H1 (cell line): ENCODE results near the gene CDY2B.
"Not testable (repeated sequence)": the region's sequence is repeated elsewhere in the genome, so short reads cannot be mapped to it uniquely, and the experiment has no call there.

Source experiments
- BRCA1 ChIP-seq: IDR thresholded peaks from 2 replicates; pipeline ENCODE4 v1.6.1; 2012; ENCODE audit warnings: low read depth, low read length, improper control_type of control experiment
- CHD2 ChIP-seq: IDR thresholded peaks from 2 replicates; pipeline ENCODE4 v1.6.1; 2012; ENCODE audit warnings: low read length, improper control_type of control experiment
- JUND ChIP-seq: IDR thresholded peaks from 2 replicates; pipeline ENCODE4 v1.6.1; 2011; ENCODE audit warnings: mild to moderate bottlenecking, improper control_type of control experiment, low read length
- POLR2A ChIP-seq, 2 experiments: IDR thresholded peaks; 1 replicate in 1 of 2; 2 replicates in 1 of 2; pipeline ENCODE4 v1.6.1; 2011; ENCODE audit warnings: low read depth in 2 of 2, low read length in 2 of 2, mild to moderate bottlenecking in 2 of 2; ENCODE audit errors: control extremely low read depth in 1 of 2
- POLR2AphosphoS5 ChIP-seq: IDR thresholded peaks from 2 replicates; pipeline ENCODE4 v1.6.1; 2011; ENCODE audit warnings: low read depth, low read length
- RAD21 ChIP-seq, 2 experiments: IDR thresholded peaks in 1 of 2; conservative IDR thresholded peaks in 1 of 2; 2 replicates each; pipeline ENCODE4 v1.6.1; 2011; ENCODE audit warnings: low read depth in 2 of 2, low read length in 2 of 2, improper control_type of control experiment in 1 of 2, inconsistent platforms in 1 of 2, mild to moderate bottlenecking in 1 of 2, moderate library complexity in 1 of 2
- SIRT6 ChIP-seq: IDR thresholded peaks from one replicate; pipeline ENCODE4 v1.7.1; 2012; ENCODE audit warnings: low read length, inconsistent platforms
- SP4 ChIP-seq: IDR thresholded peaks from 2 replicates; pipeline ENCODE4 v1.6.1; 2012; ENCODE audit warnings: low read length, inconsistent platforms
- SRF ChIP-seq: IDR thresholded peaks from 2 replicates; pipeline ENCODE4 v1.6.1; 2011; ENCODE audit warnings: mild to moderate bottlenecking, low read depth, low read length, moderate library complexity
- TF ChIP-seq, protein P1 (sequence below), 3 experiments: IDR thresholded peaks; 1 replicate in 2 of 3; 2 replicates in 1 of 3; pipeline versions ENCODE4 v1.5.1 to v1.6.1; 2011; ENCODE audit warnings: low read length in 3 of 3, mild to moderate bottlenecking in 3 of 3, inconsistent platforms in 2 of 3, low read depth in 1 of 3, moderate library complexity in 1 of 3; ENCODE audit not compliant: insufficient read depth in 1 of 3; ENCODE audit errors: control extremely low read depth in 1 of 3
- TF ChIP-seq, protein P2 (sequence below): IDR thresholded peaks from 2 replicates; pipeline ENCODE4 v1.6.1; 2012; ENCODE audit warnings: inconsistent platforms

DNA sequence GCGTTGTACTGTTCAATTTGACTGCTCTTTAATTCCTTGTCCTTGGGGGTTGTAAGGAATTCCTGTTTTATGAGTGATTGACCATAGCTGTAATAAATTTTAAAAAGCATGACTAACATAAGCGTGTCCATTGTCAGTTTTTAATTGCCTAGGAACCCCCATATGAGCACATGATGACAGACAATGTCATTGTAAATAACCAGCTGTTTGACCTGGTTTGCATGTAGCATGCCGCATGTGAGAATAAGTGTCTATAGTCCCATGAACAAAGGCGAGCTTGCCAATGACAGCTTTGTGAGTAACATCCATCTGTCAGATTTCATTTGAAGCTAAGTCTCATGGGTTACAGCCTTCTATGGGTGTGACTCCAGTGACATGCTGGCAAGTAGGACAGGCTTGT, 30.9 kb downstream of the CDY2B start:
- not testable (repeated sequence) for TF ChIP-seq POLR2A (IDR thresholded peaks at IDR 0.05; ENCODE audit: control extremely low read depth in 1 of 2, low read depth in 2 of 2, low read length in 2 of 2); POLR2AphosphoS5; JUND; BRCA1; SRF; CHD2; SIRT6; RAD21 (IDR thresholded peaks at IDR 0.05 in 1 of 2, conservative IDR thresholded peaks at IDR 0.05 in 1 of 2; ENCODE audit: low read depth in 2 of 2, low read length in 2 of 2); SP4
- TF ChIP-seq, protein P1, sequence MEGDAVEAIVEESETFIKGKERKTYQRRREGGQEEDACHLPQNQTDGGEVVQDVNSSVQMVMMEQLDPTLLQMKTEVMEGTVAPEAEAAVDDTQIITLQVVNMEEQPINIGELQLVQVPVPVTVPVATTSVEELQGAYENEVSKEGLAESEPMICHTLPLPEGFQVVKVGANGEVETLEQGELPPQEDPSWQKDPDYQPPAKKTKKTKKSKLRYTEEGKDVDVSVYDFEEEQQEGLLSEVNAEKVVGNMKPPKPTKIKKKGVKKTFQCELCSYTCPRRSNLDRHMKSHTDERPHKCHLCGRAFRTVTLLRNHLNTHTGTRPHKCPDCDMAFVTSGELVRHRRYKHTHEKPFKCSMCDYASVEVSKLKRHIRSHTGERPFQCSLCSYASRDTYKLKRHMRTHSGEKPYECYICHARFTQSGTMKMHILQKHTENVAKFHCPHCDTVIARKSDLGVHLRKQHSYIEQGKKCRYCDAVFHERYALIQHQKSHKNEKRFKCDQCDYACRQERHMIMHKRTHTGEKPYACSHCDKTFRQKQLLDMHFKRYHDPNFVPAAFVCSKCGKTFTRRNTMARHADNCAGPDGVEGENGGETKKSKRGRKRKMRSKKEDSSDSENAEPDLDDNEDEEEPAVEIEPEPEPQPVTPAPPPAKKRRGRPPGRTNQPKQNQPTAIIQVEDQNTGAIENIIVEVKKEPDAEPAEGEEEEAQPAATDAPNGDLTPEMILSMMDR (IDR thresholded peaks at IDR 0.05; ENCODE audit: control extremely low read depth in 1 of 3, insufficient read depth in 1 of 3, low read depth in 1 of 3, low read length in 3 of 3), result not testable (repeated sequence)
- TF ChIP-seq, protein P2, sequence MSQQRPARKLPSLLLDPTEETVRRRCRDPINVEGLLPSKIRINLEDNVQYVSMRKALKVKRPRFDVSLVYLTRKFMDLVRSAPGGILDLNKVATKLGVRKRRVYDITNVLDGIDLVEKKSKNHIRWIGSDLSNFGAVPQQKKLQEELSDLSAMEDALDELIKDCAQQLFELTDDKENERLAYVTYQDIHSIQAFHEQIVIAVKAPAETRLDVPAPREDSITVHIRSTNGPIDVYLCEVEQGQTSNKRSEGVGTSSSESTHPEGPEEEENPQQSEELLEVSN, result not testable (repeated sequence)
